Activated T-helper 17 cell treated with anti-CD3 and anti-CD28 coated beads, Interleukin-2, amount 50 U/mL, for 72 hours (primary cell): ENCODE results near the gene NRAP. TPM values are rescaled to one million over a fixed set of nuclear protein-coding genes. Genes with fewer than 3 reads are reported as not detected.

ENCODE experiments used
- total RNA-seq, 2 donors: library from RNA; stranded (reverse); gene quantifications; one replicate each; pipeline ENCODE4 v1.2.3, GENCODE V29; 2022

Gene NRAP
- total RNA-seq, 2 donors from 2014 or later, result not detected

Other genes with a start within 250 kb of the NRAP start
- gene HABP2, start 111.0 kb downstream of the NRAP start, total RNA-seq, result not detected
- gene CASP7, start 15.9 kb upstream of the NRAP start, total RNA-seq, result 10 to 100 TPM in 1 of 2 donors, 1 to 10 TPM in 1; 6.1 to 19.8 TPM
- gene PLEKHS1, start 87.6 kb upstream of the NRAP start, total RNA-seq, result not detected
- 10 to 100 TPM in 1 of 2 donors, 1 to 10 TPM in 1; 7.9 to 13.5 TPM for gene DCLRE1A, start 190.0 kb upstream of the NRAP start, total RNA-seq
- 10 to 100 TPM; 14.0 to 20.5 TPM for gene NHLRC2, start 190.6 kb upstream of the NRAP start, total RNA-seq